ENCODE results near the gene COPS3. TPM values are rescaled to one million over a fixed set of nuclear protein-coding genes. Genes with fewer than 3 reads are reported as not detected.

COPS3 gene
- total and polyA plus RNA-seq, 10 donors, result 29.9 to 58.9 (median 44.5) TPM

DNA sequence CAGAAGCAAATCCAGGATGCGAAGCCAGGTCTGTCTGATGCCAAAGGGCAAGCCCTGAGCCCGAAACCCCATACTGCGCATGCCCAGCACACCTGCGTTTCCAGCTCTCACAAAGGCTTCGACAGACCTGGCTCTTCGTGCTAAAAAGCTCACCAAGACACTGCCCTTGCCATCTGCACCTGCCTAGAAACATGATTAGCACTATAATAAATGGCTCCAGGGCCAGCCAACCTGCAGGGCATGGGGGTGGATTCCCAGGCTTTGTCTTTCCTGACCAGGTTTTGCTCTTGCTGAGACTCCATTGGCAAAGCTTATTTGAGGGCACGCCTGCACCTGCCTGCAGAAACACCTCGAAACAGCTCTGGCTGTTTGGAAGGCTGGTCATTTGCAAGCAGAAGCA is 60.5 kb downstream of the COPS3 start:
- intact Hi-C loops (cut with DNase I; ENCODE audit: low total_unique reads), result no loop called here
- H3K36me3 ChIP-seq, result peaks cover 14 to 100% (median 100%) of the 10 kb centered on the region in 6 donors
- no peaks in the 10 kb centered on the region for H3K27me3 ChIP-seq (replicated peaks in 1 of 7)
- DNase-seq, result no peak
- H3K4me3 ChIP-seq, result no peak overlapping the region
- WGBS, 5 donors, result 90 to 99% (median 98%) methylated on average over 8 of the region's 8 CpGs
- H3K4me1 ChIP-seq, result no peaks in the 10 kb centered on the region
- TF ChIP-seq POLR2A (IDR thresholded peaks at IDR 0.05) (no peak), POLR2AphosphoS5 (IDR thresholded peaks at IDR 0.05) (no peak)
- TF ChIP-seq, protein P1, sequence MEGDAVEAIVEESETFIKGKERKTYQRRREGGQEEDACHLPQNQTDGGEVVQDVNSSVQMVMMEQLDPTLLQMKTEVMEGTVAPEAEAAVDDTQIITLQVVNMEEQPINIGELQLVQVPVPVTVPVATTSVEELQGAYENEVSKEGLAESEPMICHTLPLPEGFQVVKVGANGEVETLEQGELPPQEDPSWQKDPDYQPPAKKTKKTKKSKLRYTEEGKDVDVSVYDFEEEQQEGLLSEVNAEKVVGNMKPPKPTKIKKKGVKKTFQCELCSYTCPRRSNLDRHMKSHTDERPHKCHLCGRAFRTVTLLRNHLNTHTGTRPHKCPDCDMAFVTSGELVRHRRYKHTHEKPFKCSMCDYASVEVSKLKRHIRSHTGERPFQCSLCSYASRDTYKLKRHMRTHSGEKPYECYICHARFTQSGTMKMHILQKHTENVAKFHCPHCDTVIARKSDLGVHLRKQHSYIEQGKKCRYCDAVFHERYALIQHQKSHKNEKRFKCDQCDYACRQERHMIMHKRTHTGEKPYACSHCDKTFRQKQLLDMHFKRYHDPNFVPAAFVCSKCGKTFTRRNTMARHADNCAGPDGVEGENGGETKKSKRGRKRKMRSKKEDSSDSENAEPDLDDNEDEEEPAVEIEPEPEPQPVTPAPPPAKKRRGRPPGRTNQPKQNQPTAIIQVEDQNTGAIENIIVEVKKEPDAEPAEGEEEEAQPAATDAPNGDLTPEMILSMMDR (IDR thresholded peaks at IDR 0.05 in 8 of 11, conservative IDR thresholded peaks at IDR 0.05 in 3 of 11), result no peak
- no peaks in the 10 kb centered on the region for H3K9me3 ChIP-seq
- no peak overlapping the region for H3K27ac ChIP-seq

DNA sequence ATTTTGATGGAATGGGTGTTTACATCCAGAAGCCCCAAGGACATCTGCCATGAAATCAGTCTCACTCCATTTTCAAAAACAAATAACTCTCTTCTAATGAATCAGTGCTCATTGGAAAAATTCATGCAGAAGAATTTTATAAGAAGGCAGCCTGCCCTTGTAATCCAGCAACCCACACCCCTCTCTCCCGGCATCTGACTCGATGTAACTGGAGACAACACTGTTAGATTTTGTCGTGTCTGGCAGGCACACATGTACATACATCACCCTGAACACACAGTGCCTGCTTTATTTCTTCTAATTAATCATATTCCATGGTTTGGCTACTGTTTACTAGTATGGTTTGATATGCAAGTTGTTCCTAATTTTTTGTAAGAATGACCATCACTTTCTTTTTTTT is 63.1 kb downstream of the COPS3 start:
- no peak for DNase-seq
- no peaks in the 10 kb centered on the region for H3K27me3 ChIP-seq (replicated peaks in 1 of 7)
- H3K4me1 ChIP-seq, result no peaks in the 10 kb centered on the region
- WGBS, 5 donors, result 94 to 98% (median 97%) methylated on average over 3 of the region's 3 CpGs
- no peak overlapping the region for H3K27ac ChIP-seq
- TF ChIP-seq POLR2A (IDR thresholded peaks at IDR 0.05) (no peak), POLR2AphosphoS5 (IDR thresholded peaks at IDR 0.05) (no peak)
- TF ChIP-seq, protein P1 (IDR thresholded peaks at IDR 0.05 in 8 of 11, conservative IDR thresholded peaks at IDR 0.05 in 3 of 11), result no peak
- no peaks in the 10 kb centered on the region for H3K9me3 ChIP-seq
- intact Hi-C loops (cut with DNase I; ENCODE audit: low total_unique reads), result no loop called here
- H3K36me3 ChIP-seq, result peaks cover 18 to 100% (median 100%) of the 10 kb centered on the region in 6 donors
- H3K4me3 ChIP-seq, result no peak overlapping the region

DNA sequence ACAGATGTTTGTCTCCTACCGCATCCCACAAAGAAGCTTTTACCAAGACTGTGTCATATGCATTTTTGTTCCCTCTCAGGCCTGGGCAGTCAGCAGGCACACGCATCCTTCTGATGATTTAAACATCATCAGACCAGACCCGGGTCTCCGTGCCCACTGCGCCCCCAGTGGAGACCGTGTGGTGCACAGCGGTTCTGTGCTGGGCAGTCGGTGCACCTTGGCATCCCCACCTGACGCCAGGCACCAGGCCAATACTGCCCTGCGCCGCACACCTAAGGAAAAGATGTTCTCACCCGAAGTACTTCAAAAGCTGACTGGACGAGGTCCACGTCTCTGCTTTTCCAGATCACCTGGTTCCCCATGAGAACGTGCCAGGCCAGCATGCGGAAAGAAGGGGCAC is 64.3 kb downstream of the COPS3 start:
- Histone ChIP-seq H3K4me1 (no peaks in the 10 kb centered on the region), H3K27me3 (replicated peaks in 1 of 7) (no peaks in the 10 kb centered on the region), H3K27ac (no peak overlapping the region), H3K9me3 (no peaks in the 10 kb centered on the region), H3K36me3 (peaks cover 18 to 100% (median 95%) of the 10 kb centered on the region in 6 donors), H3K4me3 (no peak overlapping the region)
- TF ChIP-seq POLR2AphosphoS5 (IDR thresholded peaks at IDR 0.05) (peak in 1 of 3 donors; percentile 9), POLR2A (IDR thresholded peaks at IDR 0.05) (no peak)
- intact Hi-C loops (cut with DNase I; ENCODE audit: low total_unique reads), result no loop called here
- WGBS, 5 donors, result 89 to 95% (median 93%) methylated on average over 16 of the region's 16 CpGs
- no peak for DNase-seq

DNA sequence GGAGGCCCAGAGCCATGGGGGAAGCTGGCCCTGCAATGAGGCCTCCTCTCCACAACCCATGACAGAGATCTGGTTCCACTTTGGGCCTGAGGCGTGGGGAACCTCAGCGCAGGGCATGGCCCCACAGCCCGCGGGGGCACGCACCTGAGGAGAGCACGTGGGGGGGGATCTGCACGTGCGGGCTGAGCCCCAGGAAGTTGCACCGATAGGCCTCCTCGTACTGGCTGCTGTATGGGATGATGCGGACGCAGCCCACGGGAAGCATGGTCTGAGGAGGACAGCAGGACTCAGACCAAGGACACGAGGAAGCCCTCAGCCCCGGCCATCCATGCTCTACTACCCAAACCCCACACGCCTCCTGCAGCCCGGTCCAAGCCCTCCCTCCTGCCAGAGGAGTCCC is 64.8 kb downstream of the COPS3 start:
- Histone ChIP-seq H3K27ac (no peak overlapping the region), H3K27me3 (replicated peaks in 1 of 7) (no peaks in the 10 kb centered on the region), H3K9me3 (no peaks in the 10 kb centered on the region), H3K4me1 (no peaks in the 10 kb centered on the region), H3K36me3 (peaks cover 18 to 100% (median 92%) of the 10 kb centered on the region in 6 donors), H3K4me3 (no peak overlapping the region)
- no peak for DNase-seq
- TF ChIP-seq POLR2AphosphoS5 (IDR thresholded peaks at IDR 0.05), result peak in 1 of 3 donors; percentile 44
- TF ChIP-seq, protein P1 (IDR thresholded peaks at IDR 0.05 in 8 of 11, conservative IDR thresholded peaks at IDR 0.05 in 3 of 11), result no peak
- intact Hi-C loops (cut with DNase I; ENCODE audit: low total_unique reads), result no loop called here
- WGBS, 5 donors, result 92 to 93% (median 93%) methylated on average over 10 to 17 of the region's 17 CpGs

DNA sequence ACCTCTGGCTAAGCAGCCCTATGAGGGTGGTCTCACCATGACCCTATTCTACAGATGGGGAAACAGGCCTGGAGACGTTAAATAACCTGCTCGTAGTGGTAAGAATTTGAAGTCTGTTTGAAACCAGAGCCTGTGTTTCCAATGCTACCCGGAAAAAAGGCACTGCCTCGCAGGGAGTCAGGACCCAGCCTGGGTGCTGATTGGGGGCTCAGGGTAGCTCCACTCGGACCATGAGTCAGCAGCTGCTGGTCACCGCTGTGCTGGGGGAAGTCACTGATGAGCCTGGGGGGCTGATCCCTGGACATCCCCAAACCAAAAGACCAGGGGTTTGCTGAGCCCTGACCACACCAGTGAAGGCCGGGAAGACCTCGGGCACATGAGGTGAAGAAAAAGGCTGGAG is 65.5 kb downstream of the COPS3 start:
- no peak overlapping the region for H3K27ac ChIP-seq
- intact Hi-C loops (cut with DNase I; ENCODE audit: low total_unique reads), result no loop called here
- no peaks in the 10 kb centered on the region for H3K4me1 ChIP-seq
- no peak overlapping the region for H3K4me3 ChIP-seq
- DNase-seq, result no peak
- H3K9me3 ChIP-seq, result no peaks in the 10 kb centered on the region
- peaks cover 18 to 100% (median 89%) of the 10 kb centered on the region in 6 donors for H3K36me3 ChIP-seq
- TF ChIP-seq POLR2AphosphoS5 (IDR thresholded peaks at IDR 0.05) (no peak), POLR2A (IDR thresholded peaks at IDR 0.05) (no peak)
- TF ChIP-seq, protein P1 (IDR thresholded peaks at IDR 0.05 in 8 of 11, conservative IDR thresholded peaks at IDR 0.05 in 3 of 11), result no peak
- no peaks in the 10 kb centered on the region for H3K27me3 ChIP-seq (replicated peaks in 1 of 7)
- WGBS, 5 donors, result 85 to 95% (median 91%) methylated on average over 8 of the region's 8 CpGs
